Sigmoid colon (tissue), 4 donors: ENCODE data around the gene ATXN1.

Source experiments
- CTCF ChIP-seq, 4 experiments: fragments of 450-650 bp in 3 of 4; fragments of 200-600 bp in 1 of 4; IDR thresholded peaks; one replicate each; pipeline ENCODE4 v1.5.1; 2016 to 2019; ENCODE audit warnings: antibody characterized with exemption in 4 of 4, mild to moderate bottlenecking in 3 of 4, moderate library complexity in 2 of 4
- EP300 ChIP-seq, 4 donors: sonication (generic); formaldehyde crosslinking; IDR thresholded peaks; one replicate each; pipeline ENCODE4 v1.6.1; 2017; ENCODE audit warnings: antibody characterized with exemption in 4 of 4
- POLR2A ChIP-seq, 2 donors: fragments of 450-650 bp; IDR thresholded peaks; one replicate each; pipeline ENCODE4 v1.6.1; 2016; ENCODE audit warnings: antibody characterized with exemption in 2 of 2, mild to moderate bottlenecking in 2 of 2, moderate library complexity in 2 of 2
- POLR2AphosphoS5 ChIP-seq, 4 donors: sonication (generic); formaldehyde crosslinking; IDR thresholded peaks; one replicate each; pipeline ENCODE4 v1.6.1; 2017; ENCODE audit warnings: antibody characterized with exemption in 4 of 4

- TF ChIP-seq EP300 (IDR thresholded peaks at IDR 0.05): no peak
- TF ChIP-seq POLR2A (IDR thresholded peaks at IDR 0.05): no peak
- no peak for TF ChIP-seq CTCF (IDR thresholded peaks at IDR 0.05)
- no peak for TF ChIP-seq POLR2AphosphoS5 (IDR thresholded peaks at IDR 0.05)
These were observed 414.4 kb downstream of the ATXN1 start for GRCh38 chr6:16346831-16347230.
